NCI-H2107 treated with DMSO at 0.1 percent for 48 hours (cell line): Measurements from ENCODE around the gene ADAP1.
"Not testable (repeated sequence)": the region's sequence is repeated elsewhere in the genome, so short reads cannot be mapped to it uniquely, and the experiment has no call there.

Experiments used
- DNase-seq: peaks from one replicate; lab custom pipeline; 2025; ENCODE audit not compliant: unreplicated experiment; lab: John Stamatoyannopoulos, UW

Gene ADAP1

GRCh38 chr7:954330-955238, at the start of gene ADAP1:
Gene ADAP1, minus strand, starts transcription at chr7:954680. Its CDS starts 203 bp downstream, at chr7:954477.
- no peak for DNase-seq

GRCh38 chr7:1002445-1002844, 48.0 kb upstream of the ADAP1 start:
- not testable (repeated sequence) for DNase-seq

- DNase-seq, result not testable (repeated sequence)
These were observed 47.5 kb upstream of the ADAP1 start for GRCh38 chr7:1002026-1002425.

GRCh38 chr7:1001069-1001770, 46.7 kb upstream of the ADAP1 start:
- DNase-seq, result not testable (repeated sequence)

GRCh38 chr7:999941-1000935, 45.8 kb upstream of the ADAP1 start:
- DNase-seq, result no peak

- no peak for DNase-seq
These were observed 44.8 kb upstream of the ADAP1 start for GRCh38 chr7:999149-999879.

GRCh38 chr7:997404-998395, 43.2 kb upstream of the ADAP1 start:
- no peak for DNase-seq

- DNase-seq, result no peak
These were observed 41.8 kb upstream of the ADAP1 start for GRCh38 chr7:996079-996872.

GRCh38 chr7:995571-995970, 41.1 kb upstream of the ADAP1 start:
- DNase-seq, result no peak

GRCh38 chr7:994592-995308, 40.3 kb upstream of the ADAP1 start:
- no peak for DNase-seq

- peak; percentile 95 for DNase-seq
These were observed 38.5 kb upstream of the ADAP1 start for GRCh38 chr7:992709-993607.

- DNase-seq, result no peak
These were observed 37.5 kb upstream of the ADAP1 start for GRCh38 chr7:991729-992656.

GRCh38 chr7:990933-991728, 36.7 kb upstream of the ADAP1 start:
- no peak for DNase-seq

GRCh38 chr7:990352-990932, 36.0 kb upstream of the ADAP1 start:
- no peak for DNase-seq
